K562 (cell line): ENCODE measurements around the gene DHRS4L2. TPM values are rescaled to one million over a fixed set of nuclear protein-coding genes. Genes with fewer than 3 reads are reported as not detected.

ENCODE experiments used
- DMBX1 ChIP-seq: fragments of 250-450 bp; sonication (Bioruptor Pico); IDR thresholded peaks from 2 replicates; pipeline ENCODE4 v1.8.0; 2022; ENCODE audit warnings: inconsistent platforms, mild to moderate bottlenecking, moderate library complexity, borderline replicate concordance
- EP300 ChIP-seq: IDR thresholded peaks from 2 replicates; pipeline ENCODE4 v1.6.1; 2012; ENCODE audit warnings: low read length, improper control_type of control experiment
- FOS ChIP-seq: IDR thresholded peaks from 3 replicates; pipeline ENCODE4 v1.6.1; 2011; ENCODE audit not compliant: insufficient read length; ENCODE audit errors: extremely low read depth
- MEF2D ChIP-seq: conservative IDR thresholded peaks from 2 replicates; pipeline ENCODE4 v1.6.1; 2016; ENCODE audit warnings: low read depth, missing genetic modification characterization, missing compliant biosample characterization
- NFXL1 ChIP-seq: fragments of 450-650 bp; formaldehyde crosslinking; IDR thresholded peaks from 2 replicates; pipeline ENCODE4 v1.4.0; 2021; ENCODE audit warnings: mild to moderate bottlenecking
- NFYB ChIP-seq: IDR thresholded peaks from 2 replicates; pipeline ENCODE4 v1.6.1; 2011; ENCODE audit warnings: mild to moderate bottlenecking, moderate library complexity; ENCODE audit not compliant: insufficient read length; ENCODE audit errors: extremely low read depth
- NR2C1 ChIP-seq, 2 experiments: fragments of 450-650 bp; IDR thresholded peaks; 2 replicates each; pipeline ENCODE4 v1.6.1; 2017; ENCODE audit warnings: mild to moderate bottlenecking in 2 of 2, antibody characterized with exemption in 1 of 2, inconsistent platforms in 1 of 2, missing compliant biosample characterization in 1 of 2, missing genetic modification characterization in 1 of 2
- POLR2AphosphoS5 ChIP-seq: IDR thresholded peaks from 2 replicates; pipeline ENCODE4 v1.6.1; 2011; ENCODE audit warnings: mild to moderate bottlenecking, low read depth, low read length, moderate library complexity; ENCODE audit not compliant: control insufficient read depth, insufficient read depth
- PRMT5 ChIP-seq: sonication (generic); formaldehyde crosslinking; IDR thresholded peaks from 2 replicates; pipeline ENCODE4 v1.5.0; 2020; ENCODE audit warnings: missing genetic modification reagents
- RAD21 ChIP-seq, 2 experiments: fragments of 250-450 bp in 1 of 2; fragments of 450-650 bp in 1 of 2; sonication (Bioruptor Pico) in 1 of 2; formaldehyde crosslinking in 1 of 2; IDR thresholded peaks in 1 of 2; conservative IDR thresholded peaks in 1 of 2; 2 replicates each; pipeline versions ENCODE4 v1.4.0 to v1.8.0; 2020 to 2022; ENCODE audit warnings: mild to moderate bottlenecking in 2 of 2, moderate library complexity in 1 of 2
- RFX1 ChIP-seq: fragments of 450-650 bp; IDR thresholded peaks from 2 replicates; pipeline ENCODE4 v1.6.1; 2016; ENCODE audit warnings: mild to moderate bottlenecking, moderate library complexity
- SAP30 ChIP-seq: fragments of 200-600 bp; sonication (generic); IDR thresholded peaks from 2 replicates; pipeline ENCODE4 v1.6.1; 2012; ENCODE audit warnings: borderline replicate concordance, low read depth, mild to moderate bottlenecking, moderate library complexity, low read length, control low read depth, inconsistent platforms; ENCODE audit not compliant: insufficient read depth, poor library complexity, severe bottlenecking
- SMARCA5 ChIP-seq: fragments of 450-650 bp; IDR thresholded peaks from 2 replicates; pipeline ENCODE4 v1.6.1; 2016
- SRF ChIP-seq, 2 experiments: fragments of 250-450, 450-650 bp in 1 of 2; sonication (Bioruptor Pico) in 1 of 2; sonication (generic) in 1 of 2; formaldehyde crosslinking; IDR thresholded peaks; 2 replicates each; pipeline versions ENCODE4 v1.5.0 to v1.5.1; 2020 to 2022; ENCODE audit warnings: mild to moderate bottlenecking in 1 of 2, missing genetic modification reagents in 1 of 2
- ZNF124 ChIP-seq: sonication (generic); formaldehyde crosslinking; IDR thresholded peaks from 2 replicates; pipeline ENCODE4 v1.8.1; 2022; ENCODE audit warnings: missing genetic modification reagents
- ZSCAN32 ChIP-seq: fragments of 450-650 bp; formaldehyde crosslinking; IDR thresholded peaks from 2 replicates; pipeline ENCODE4 v1.4.0; 2020; ENCODE audit warnings: mild to moderate bottlenecking, moderate library complexity
- polyA plus RNA-seq, 8 experiments: library from polyadenylated mRNA; depleted of rRNA in 4 of 8; stranded (reverse) in 5 of 8; unstranded in 3 of 8; fragments of >200 nt; fragmentation: Nextera tagmentation in 2 of 8; fragmentation: Illumina TruSeq in 1 of 8; extraction: Ambion mirVana in 2 of 8; extraction: Trizol in 1 of 8; gene quantifications; 2 replicates each; pipeline versions ENCODE4 v1.2.1 to v1.2.3, GENCODE V29; 2011 to 2014; ENCODE audit warnings: inconsistent platforms in 1 of 8, missing spikeins in 1 of 8
- total RNA-seq, 7 experiments: library from RNA; depleted of rRNA in 6 of 7; stranded (reverse); fragments of >200 nt in 6 of 7; fragmentation: Illumina TruSeq in 2 of 7; extraction: Trizol in 2 of 7; gene quantifications; 2 replicates each; pipeline versions ENCODE4 v1.2.1 to v1.2.3, GENCODE V29; 2011 to 2021; ENCODE audit warnings: low replicate concordance in 1 of 7
- TF ChIP-seq, protein P1 (sequence below): sonication (generic); formaldehyde crosslinking; IDR thresholded peaks from 2 replicates; pipeline ENCODE4 v1.8.1; 2023; ENCODE audit warnings: mild to moderate bottlenecking, missing genetic modification reagents
- TF ChIP-seq, protein P2 (sequence below): fragments of 450-650 bp; IDR thresholded peaks from 2 replicates; pipeline ENCODE4 v1.7.0; 2016; ENCODE audit warnings: borderline replicate concordance
- TF ChIP-seq, protein P3 (sequence below): fragments of 450-650 bp; formaldehyde crosslinking; IDR thresholded peaks from 2 replicates; pipeline ENCODE4 v1.4.0; 2020; ENCODE audit warnings: mild to moderate bottlenecking, moderate library complexity
- TF ChIP-seq, protein P4 (sequence below), 2 experiments: fragments of 250-450 bp in 1 of 2; fragments of 450-650 bp in 1 of 2; sonication (Bioruptor Pico) in 1 of 2; IDR thresholded peaks; 2 replicates each; pipeline versions ENCODE4 v1.6.1 to v1.8.0; 2016 to 2021; ENCODE audit warnings: mild to moderate bottlenecking in 2 of 2, moderate library complexity in 2 of 2, missing compliant biosample characterization in 1 of 2, missing genetic modification characterization in 1 of 2

DHRS4L2 gene
- total and polyA plus RNA-seq, 9 of the 15 experiments (the other 6 are each of a cell fraction or from before 2014, with no cell fraction given): 2.3 to 13.7 (median 8.1) TPM

DNA sequence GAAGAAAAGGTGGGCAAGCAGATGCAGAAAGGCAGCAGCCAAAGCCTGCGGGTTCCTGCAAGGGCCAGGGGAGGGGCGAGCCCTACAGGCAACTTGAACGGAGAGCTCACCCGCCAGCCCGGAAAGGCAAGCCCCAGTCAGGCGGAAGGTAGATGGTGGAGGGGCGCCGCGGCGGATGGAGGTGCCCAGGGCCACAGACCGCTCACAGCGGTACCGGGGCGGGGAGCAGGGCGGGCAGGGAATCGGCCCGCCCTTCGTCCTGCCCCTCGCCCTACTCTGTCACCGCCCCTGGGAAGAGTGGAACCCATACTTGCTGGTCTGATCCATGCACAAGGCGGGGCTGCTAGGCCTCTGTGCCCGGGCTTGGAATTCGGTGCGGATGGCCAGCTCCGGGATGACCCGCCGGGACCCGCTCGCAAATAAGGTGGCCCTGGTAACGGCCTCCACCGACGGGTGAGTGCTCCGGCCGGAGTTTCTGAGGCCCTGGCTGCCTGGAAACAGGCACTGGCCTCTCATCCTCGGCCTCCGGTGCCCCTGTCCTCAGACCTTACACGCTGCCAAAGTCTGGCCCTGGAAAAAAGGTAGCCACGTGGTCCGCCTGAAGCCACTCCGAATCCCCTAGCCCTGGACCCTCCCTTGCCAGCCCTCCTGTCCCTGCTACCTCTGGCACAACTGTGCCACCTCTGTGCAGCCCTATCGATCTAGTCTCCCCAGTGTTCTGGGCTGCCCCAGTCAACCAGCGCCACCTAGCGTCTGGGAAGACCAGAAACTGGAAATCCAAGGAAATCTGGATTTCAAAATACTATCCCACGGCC is 35.1 kb upstream of the DHRS4L2 start, which contains the start of gene DHRS4 (continued):
- TF ChIP-seq, protein P1, sequence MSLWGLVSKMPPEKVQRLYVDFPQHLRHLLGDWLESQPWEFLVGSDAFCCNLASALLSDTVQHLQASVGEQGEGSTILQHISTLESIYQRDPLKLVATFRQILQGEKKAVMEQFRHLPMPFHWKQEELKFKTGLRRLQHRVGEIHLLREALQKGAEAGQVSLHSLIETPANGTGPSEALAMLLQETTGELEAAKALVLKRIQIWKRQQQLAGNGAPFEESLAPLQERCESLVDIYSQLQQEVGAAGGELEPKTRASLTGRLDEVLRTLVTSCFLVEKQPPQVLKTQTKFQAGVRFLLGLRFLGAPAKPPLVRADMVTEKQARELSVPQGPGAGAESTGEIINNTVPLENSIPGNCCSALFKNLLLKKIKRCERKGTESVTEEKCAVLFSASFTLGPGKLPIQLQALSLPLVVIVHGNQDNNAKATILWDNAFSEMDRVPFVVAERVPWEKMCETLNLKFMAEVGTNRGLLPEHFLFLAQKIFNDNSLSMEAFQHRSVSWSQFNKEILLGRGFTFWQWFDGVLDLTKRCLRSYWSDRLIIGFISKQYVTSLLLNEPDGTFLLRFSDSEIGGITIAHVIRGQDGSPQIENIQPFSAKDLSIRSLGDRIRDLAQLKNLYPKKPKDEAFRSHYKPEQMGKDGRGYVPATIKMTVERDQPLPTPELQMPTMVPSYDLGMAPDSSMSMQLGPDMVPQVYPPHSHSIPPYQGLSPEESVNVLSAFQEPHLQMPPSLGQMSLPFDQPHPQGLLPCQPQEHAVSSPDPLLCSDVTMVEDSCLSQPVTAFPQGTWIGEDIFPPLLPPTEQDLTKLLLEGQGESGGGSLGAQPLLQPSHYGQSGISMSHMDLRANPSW: no peak
- TF ChIP-seq RFX1 (no peak), PRMT5 (no peak), ZNF124 (CRISPR knock-in tag) (no peak), ZSCAN32 (no peak), RAD21 (CRISPR knock-in tag; conservative IDR thresholded peaks at IDR 0.05 in 1 of 2, IDR thresholded peaks at IDR 0.05 in 1 of 2) (peak; percentile 67 to 73), FOS (no peak), NFXL1 (no peak), NR2C1 (IDR thresholded peaks at IDR 0.05) (no peak), NR2C1 (tag; IDR thresholded peaks at IDR 0.05) (no peak), EP300 (no peak), NFYB (no peak), SMARCA5 (0 out of 2 replicates have a peak, but pooled peaks have one; percentile 28), MEF2D (tag) (no peak), SRF (CRISPR knock-in tag; IDR thresholded peaks at IDR 0.05) (no peak), POLR2AphosphoS5 (no peak), DMBX1 (CRISPR knock-in tag) (no peak), SAP30 (no peak)
- TF ChIP-seq, protein P2, sequence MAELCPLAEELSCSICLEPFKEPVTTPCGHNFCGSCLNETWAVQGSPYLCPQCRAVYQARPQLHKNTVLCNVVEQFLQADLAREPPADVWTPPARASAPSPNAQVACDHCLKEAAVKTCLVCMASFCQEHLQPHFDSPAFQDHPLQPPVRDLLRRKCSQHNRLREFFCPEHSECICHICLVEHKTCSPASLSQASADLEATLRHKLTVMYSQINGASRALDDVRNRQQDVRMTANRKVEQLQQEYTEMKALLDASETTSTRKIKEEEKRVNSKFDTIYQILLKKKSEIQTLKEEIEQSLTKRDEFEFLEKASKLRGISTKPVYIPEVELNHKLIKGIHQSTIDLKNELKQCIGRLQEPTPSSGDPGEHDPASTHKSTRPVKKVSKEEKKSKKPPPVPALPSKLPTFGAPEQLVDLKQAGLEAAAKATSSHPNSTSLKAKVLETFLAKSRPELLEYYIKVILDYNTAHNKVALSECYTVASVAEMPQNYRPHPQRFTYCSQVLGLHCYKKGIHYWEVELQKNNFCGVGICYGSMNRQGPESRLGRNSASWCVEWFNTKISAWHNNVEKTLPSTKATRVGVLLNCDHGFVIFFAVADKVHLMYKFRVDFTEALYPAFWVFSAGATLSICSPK: no peak
- TF ChIP-seq, protein P3, sequence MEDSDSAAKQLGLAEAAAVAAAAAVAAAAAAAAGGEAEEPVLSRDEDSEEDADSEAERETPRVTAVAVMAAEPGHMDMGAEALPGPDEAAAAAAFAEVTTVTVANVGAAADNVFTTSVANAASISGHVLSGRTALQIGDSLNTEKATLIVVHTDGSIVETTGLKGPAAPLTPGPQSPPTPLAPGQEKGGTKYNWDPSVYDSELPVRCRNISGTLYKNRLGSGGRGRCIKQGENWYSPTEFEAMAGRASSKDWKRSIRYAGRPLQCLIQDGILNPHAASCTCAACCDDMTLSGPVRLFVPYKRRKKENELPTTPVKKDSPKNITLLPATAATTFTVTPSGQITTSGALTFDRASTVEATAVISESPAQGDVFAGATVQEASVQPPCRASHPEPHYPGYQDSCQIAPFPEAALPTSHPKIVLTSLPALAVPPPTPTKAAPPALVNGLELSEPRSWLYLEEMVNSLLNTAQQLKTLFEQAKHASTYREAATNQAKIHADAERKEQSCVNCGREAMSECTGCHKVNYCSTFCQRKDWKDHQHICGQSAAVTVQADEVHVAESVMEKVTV (CRISPR knock-in tag): no peak
- TF ChIP-seq, protein P4, sequence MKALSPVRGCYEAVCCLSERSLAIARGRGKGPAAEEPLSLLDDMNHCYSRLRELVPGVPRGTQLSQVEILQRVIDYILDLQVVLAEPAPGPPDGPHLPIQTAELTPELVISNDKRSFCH (CRISPR knock-in tag; IDR thresholded peaks at IDR 0.05): no peak
- TF ChIP-seq, protein P4 (tag; IDR thresholded peaks at IDR 0.05): no peak
